GM20431 (cell line): Measurements from ENCODE around the gene PTPRU.

Experiments
- in situ Hi-C: fragments of 300-500 bp; cut with MseI, MboI; formaldehyde crosslinking; loops from one replicate; pipeline ENCODE4 v1.15.0; 2020; ENCODE audit warnings: low sequenced_read_pairs; ENCODE audit not compliant: unreplicated experiment

PTPRU gene

GRCh38 chr1:29235955-29236711 is at the start of gene PTPRU:
TSS of gene PTPRU (plus strand) at chr1:29236522. CDS start at chr1:29236645, 123 bp downstream.
- in situ Hi-C loops: loop anchor here (25.0 kb wide), 1 partner anchor 601 kb away; no protein-coding TSS in a partner anchor

GRCh38 chr1:29186707-29187106 is 49.6 kb upstream of the PTPRU start:
- in situ Hi-C loops: no loop called here

GRCh38 chr1:29190718-29191117 is 45.6 kb upstream of the PTPRU start:
- in situ Hi-C loops: no loop called here

GRCh38 chr1:29193879-29194455 is 42.4 kb upstream of the PTPRU start:
- in situ Hi-C loops: no loop called here

- in situ Hi-C loops: no loop called here
Observed at GRCh38 chr1:29195881-29196291, 40.4 kb upstream of the PTPRU start.

- in situ Hi-C loops: no loop called here
Observed at GRCh38 chr1:29196863-29197589, 39.3 kb upstream of the PTPRU start.

- in situ Hi-C loops: no loop called here
Observed at GRCh38 chr1:29197590-29197924, 38.8 kb upstream of the PTPRU start.

- in situ Hi-C loops: no loop called here
Observed at GRCh38 chr1:29197993-29198392, 38.3 kb upstream of the PTPRU start.

GRCh38 chr1:29200906-29201594 is 35.3 kb upstream of the PTPRU start:
- in situ Hi-C loops: no loop called here

- in situ Hi-C loops: no loop called here
Observed at GRCh38 chr1:29201595-29202051, 34.7 kb upstream of the PTPRU start.

- in situ Hi-C loops: no loop called here
Observed at GRCh38 chr1:29202053-29202452, 34.3 kb upstream of the PTPRU start.

- in situ Hi-C loops: no loop called here
Observed at GRCh38 chr1:29202584-29203340, 33.6 kb upstream of the PTPRU start.

GRCh38 chr1:29208442-29208841 is 27.9 kb upstream of the PTPRU start:
- in situ Hi-C loops: loop anchor here (5.0 kb wide), 1 partner anchor 326 kb away; no protein-coding TSS in a partner anchor

- in situ Hi-C loops: loop anchor here (5.0 kb wide), 1 partner anchor 327 kb away; no protein-coding TSS in a partner anchor
Observed at GRCh38 chr1:29209173-29209572, 27.1 kb upstream of the PTPRU start.

GRCh38 chr1:29210278-29211085 is 25.8 kb upstream of the PTPRU start:
- in situ Hi-C loops: no loop called here

GRCh38 chr1:29211086-29212030 is 25.0 kb upstream of the PTPRU start:
- in situ Hi-C loops: no loop called here

- in situ Hi-C loops: no loop called here
Observed at GRCh38 chr1:29213055-29213454, 23.3 kb upstream of the PTPRU start.

- in situ Hi-C loops: no loop called here
Observed at GRCh38 chr1:29217633-29218032, 18.7 kb upstream of the PTPRU start.
